ENCODE results near the gene RAD52.

The RAD52 gene

GRCh38 chr12:912466-913235 lies 36.8 kb downstream of the RAD52 start:
- DNase-seq, result no peak

GRCh38 chr12:911191-911826 lies 38.2 kb downstream of the RAD52 start:
- no peak for DNase-seq

- no peak for DNase-seq
Observed at GRCh38 chr12:910416-910815, 39.1 kb downstream of the RAD52 start.

- no peak for DNase-seq
Observed at GRCh38 chr12:909861-910260, 39.6 kb downstream of the RAD52 start.

GRCh38 chr12:907413-908185 lies 41.9 kb downstream of the RAD52 start:
- no peak for DNase-seq

GRCh38 chr12:906062-906585 lies 43.4 kb downstream of the RAD52 start:
- no peak for DNase-seq

GRCh38 chr12:905261-906031 lies 44.0 kb downstream of the RAD52 start:
- no peak for DNase-seq

GRCh38 chr12:904010-904414 lies 45.5 kb downstream of the RAD52 start:
- DNase-seq, result no peak

GRCh38 chr12:903055-903454 lies 46.4 kb downstream of the RAD52 start:
- no peak for DNase-seq

- DNase-seq, result peak; percentile 48
Observed at GRCh38 chr12:902581-902980, 46.9 kb downstream of the RAD52 start.

GRCh38 chr12:897386-897785 lies 52.1 kb downstream of the RAD52 start:
- no peak for DNase-seq

GRCh38 chr12:896031-896430 lies 53.5 kb downstream of the RAD52 start:
- no peak for DNase-seq

GRCh38 chr12:894226-894625 lies 55.3 kb downstream of the RAD52 start:
- no peak for DNase-seq

- no peak for DNase-seq
Observed at GRCh38 chr12:886206-886605, 63.3 kb downstream of the RAD52 start.

GRCh38 chr12:885701-886100 lies 63.8 kb downstream of the RAD52 start:
- no peak for DNase-seq

- no peak for DNase-seq
Observed at GRCh38 chr12:884746-885414, 64.6 kb downstream of the RAD52 start.

- DNase-seq, result no peak
Observed at GRCh38 chr12:880656-881055, 68.8 kb downstream of the RAD52 start.

- no peak for DNase-seq
Observed at GRCh38 chr12:879641-880040, 69.9 kb downstream of the RAD52 start.

- DNase-seq, result peak; percentile 30
Observed at GRCh38 chr12:873954-874353, 75.5 kb downstream of the RAD52 start.

- DNase-seq, result no peak
Observed at GRCh38 chr12:870378-870777, 79.1 kb downstream of the RAD52 start.

- DNase-seq, result no peak
Observed at GRCh38 chr12:868722-869121, 80.8 kb downstream of the RAD52 start.

GRCh38 chr12:867905-868304 lies 81.6 kb downstream of the RAD52 start:
- no peak for DNase-seq

Data from DMS53 (cell line).